HG03558 (cell line): ENCODE data around the gene GYG2.
A peak's percentile ranks its signal among the peaks of the same experiment; 100 is the strongest.
"Not testable (repeated sequence)": the region's sequence is repeated elsewhere in the genome, so short reads cannot be mapped to it uniquely, and the experiment has no call there.

Experiments
- ATAC-seq: cut with Tn5 transposase; IDR thresholded peaks from one replicate; pipeline ENCODE4 v1.9.1; 2021; ENCODE audit warnings: moderate number of reproducible peaks; ENCODE audit not compliant: unreplicated experiment; ENCODE audit errors: extremely low read depth

GYG2 gene

DNA sequence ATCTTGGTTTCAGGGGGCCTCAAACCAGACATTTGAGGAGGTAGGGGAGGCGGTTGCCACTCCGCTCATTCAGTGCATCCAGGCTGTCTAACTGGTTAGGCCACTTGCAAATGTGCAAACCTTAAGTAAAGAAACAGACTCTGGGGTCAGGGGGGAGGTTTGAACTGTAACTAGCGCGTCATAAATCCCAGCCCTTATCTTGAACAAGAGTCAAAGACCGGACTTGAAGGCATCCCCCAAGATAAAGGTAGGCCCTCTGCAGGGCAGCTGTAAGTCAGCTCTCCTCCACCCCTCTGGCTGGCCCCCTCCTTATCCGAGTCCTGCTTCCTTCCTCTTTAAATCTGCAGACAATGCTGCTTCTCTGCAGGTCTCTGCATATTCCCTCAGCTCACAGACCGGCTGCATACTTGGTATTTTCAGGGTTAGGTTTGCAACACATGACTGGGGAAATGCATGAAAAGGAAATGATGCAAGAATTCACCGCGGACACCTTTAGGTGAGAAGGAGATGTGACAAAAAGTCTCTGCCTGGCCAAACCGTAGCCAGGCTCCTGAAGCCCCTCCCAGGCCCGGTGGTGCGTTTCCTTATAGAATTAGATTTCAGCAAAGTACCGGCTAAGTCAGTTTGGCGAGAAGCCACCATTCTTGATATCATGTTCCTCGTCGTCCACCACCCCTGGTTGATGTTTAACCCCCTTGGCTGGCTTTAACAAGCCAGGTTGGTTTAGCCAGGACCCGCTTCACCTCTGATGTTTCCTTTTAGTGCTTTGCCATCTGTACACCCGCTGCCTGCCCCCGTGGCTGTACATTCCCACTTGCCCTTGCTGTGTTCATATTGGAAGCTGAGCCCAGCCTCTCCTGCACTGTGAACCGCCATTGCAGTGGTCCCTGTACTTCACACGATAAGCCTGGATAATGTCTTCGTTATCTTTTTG is 69.2 kb downstream of the GYG2 start:
- not testable (repeated sequence) for ATAC-seq

DNA sequence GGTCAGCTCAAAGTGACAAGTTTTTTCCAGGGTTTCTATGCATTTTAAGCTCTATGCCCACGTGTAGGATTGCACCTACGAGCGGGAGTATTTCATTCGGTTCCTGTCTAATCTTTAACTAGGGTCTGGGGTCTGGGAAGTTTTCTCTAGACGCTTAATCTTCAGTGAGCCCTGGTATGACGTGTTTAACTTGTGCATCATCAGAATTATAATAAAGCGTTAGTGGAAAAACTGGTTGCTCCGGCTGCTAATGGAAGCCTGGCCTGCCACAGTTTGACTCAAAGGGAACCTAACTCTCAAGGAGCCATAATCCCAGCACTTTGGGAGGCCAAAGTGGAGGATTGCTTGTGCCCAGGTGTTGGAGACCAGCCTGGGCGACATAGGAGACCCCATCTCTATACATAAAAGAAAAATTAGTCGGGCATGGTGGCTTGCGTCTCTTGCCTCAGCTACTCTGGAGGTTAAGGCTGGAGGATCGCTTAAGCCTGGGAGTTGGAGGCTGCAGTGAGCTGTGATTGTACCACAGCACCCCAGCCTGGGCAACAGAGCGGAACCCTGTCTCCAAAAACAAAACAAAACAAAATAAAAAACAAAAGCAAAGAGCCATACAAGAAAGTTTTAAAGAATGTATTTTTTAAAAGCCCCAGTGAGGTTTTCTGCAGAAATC is 70.2 kb downstream of the GYG2 start:
- ATAC-seq = no peak

DNA sequence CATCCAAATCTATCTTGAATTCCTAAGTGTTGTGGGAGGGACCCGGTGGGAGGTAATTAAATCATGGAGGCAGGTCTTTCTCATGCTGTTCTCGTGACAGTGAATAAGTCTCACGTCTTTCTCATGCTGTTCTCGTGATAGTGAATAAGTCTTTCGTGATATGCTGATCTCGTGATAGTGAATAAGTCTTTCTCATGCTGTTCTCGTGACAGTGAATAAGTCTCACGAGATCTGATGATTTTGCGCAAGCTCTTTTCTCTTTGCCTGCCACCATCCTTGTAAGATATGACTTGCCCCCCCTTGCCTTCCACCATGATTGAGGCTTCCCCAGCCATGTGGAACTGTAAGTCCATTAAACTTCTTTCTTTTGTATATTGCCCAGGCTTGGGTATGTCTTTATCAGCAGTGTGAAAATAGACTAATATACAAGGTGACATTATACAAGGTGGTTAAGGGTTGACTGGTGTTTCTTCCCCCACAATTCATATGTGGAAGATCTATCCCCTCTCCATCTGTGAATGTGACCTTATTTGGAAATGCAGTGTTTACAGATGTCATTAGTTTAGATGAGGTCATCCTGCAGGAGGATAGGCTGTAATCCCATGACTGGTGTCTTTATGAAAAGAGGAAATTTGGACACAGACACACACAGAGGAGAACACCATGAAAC is 72.8 kb downstream of the GYG2 start:
- no peak for ATAC-seq

DNA sequence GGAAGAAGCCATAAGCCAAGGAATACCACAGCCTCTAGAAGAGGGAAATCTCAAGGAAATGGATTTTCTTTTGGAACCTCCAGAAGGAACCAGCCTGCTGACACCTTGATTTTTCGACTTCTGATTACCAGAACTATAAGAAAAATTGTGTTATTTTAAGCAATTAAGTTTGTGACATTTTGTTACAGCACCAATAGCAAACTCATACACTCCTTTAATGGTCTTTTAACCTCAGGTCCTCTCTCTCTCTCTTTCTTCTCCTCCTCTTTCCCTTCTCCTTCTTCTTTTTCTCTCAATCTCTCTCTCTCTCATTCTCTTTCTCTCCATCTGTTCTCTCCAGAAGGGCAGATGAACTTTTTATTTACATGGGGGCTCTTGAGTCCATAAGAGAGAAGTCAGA is 74.1 kb downstream of the GYG2 start:
- no peak for ATAC-seq

- no peak for ATAC-seq
These were observed 74.6 kb downstream of the GYG2 start for GRCh38 chrX:2903366-2903765.

- ATAC-seq = no peak
These were observed 78.6 kb downstream of the GYG2 start for GRCh38 chrX:2907295-2907694.

DNA sequence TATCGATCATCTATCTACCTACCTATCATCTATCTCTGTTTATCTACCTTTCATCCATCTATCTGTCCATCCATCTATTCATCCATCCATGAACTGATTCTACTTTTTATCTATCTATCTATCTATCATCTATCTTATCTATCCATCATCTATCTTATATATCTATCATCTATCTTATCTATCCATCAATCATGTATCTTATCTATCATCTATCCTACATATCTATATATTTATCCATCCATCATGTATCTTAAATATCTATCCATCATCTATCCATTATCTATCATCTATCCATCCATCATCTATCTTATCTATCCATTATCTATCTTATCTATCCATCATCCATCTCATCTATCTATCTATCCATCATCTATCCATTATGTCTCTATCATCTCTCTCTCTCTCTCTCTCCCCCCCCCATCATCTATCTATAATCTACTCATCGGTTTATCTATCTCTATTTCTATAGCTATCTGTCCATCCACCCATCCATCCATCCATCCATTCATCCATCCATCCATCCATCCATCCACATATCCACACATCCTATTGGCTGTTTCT is 79.5 kb downstream of the GYG2 start:
- no peak for ATAC-seq

- no peak for ATAC-seq
These were observed 81.4 kb downstream of the GYG2 start for GRCh38 chrX:2910109-2910508.

DNA sequence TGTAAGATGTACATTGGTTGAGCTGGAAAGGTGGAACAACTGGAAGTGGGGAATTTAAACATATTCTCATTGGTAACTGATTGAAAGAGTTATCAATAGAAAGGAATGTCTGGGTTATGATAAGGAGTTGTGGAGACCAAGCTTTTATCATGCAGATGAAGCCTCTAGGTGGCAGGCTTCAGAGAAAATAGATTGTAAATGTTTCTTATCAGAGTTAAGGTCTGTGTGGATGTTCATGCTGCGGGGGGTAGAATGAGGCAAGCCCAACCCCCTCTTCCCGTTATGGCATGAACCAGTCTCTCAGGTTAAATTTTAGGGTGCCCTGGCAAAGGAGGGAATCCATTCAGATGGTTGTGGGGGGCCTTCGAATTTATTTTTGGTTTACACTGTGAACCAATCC is 84.4 kb downstream of the GYG2 start:
- ATAC-seq = no peak

- no peak for ATAC-seq
These were observed 89.0 kb downstream of the GYG2 start for GRCh38 chrX:2917767-2918166.

DNA sequence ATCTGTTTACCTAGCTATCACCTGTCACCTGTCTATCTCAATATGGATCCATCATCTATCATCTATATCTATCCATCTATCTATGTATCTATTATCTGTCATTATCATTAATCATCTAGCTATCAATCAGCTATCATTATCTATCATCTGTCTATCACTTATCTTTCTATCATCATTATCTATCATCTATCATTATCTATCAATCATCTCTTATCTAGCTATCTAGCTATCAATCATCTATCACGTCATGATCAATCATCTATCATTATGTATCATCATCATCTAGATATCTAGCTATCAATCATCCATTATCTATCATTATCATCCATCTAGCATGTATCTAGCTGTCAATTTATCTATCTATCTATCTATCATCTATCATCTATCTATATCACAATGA is 92.5 kb downstream of the GYG2 start:
- no peak for ATAC-seq

- no peak for ATAC-seq
These were observed 93.0 kb downstream of the GYG2 start for GRCh38 chrX:2921750-2922149.

GRCh38 chrX:2924151-2924550 is 95.4 kb downstream of the GYG2 start:
- ATAC-seq = no peak

- not testable (repeated sequence) for ATAC-seq
These were observed 97.5 kb downstream of the GYG2 start for GRCh38 chrX:2926255-2926654.

DNA sequence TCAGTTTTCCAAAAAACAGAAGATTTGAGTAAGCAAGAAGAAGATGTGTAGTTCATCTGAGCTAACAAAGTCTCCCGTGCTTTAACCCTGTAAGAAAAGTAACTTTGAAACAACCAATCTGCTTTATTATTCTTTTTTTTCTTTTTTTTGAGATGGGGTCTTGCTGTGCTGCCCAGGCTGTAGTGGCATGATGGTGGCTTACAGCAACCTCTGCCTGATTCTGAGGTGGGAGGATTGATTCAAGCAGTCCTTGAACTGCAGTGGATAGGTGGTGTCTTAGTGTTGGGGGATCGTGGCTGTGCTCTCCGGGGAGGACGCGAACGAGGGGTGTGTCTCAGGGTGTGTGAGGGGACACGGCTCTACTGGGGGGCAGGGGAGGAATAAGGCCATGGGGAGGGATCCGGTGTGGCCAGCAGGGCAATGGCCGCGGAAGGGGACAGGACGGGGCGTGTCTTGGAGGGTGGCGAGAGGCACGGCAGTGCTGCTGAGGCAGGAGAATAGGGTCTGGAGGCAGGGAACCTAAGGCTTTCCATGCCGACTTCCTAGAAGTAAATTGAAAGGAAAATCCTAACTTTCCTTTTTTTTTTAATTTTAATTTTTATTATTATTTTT is 98.0 kb downstream of the GYG2 start:
- no peak for ATAC-seq

DNA sequence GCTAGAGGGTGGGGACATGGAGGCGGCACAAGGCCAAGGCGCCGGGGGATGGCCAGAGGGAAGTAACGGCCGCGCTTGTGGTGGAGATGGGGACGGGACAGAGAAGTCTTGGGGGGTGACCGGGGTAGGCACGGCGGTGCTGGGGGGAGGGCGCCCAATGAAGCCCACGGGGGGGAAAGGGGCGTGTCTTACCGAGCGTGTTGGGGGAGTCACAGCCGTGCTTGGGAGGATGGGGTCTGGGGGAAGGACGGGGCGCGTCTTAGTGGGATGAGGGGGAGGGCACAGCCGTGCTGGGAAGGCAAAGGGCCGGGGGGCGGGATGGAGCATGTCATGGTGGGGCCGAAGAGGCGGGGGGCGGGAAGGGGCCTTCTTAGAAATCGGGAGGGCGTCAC is 99.5 kb downstream of the GYG2 start:
- no peak for ATAC-seq

- ATAC-seq = peak; percentile 75
These were observed 100.1 kb downstream of the GYG2 start, which contains the start of gene ARSD for GRCh38 chrX:2928583-2929434. ARSD (minus strand) TSS chrX:2929339; CDS start chrX:2929275, 64 bp downstream.

GRCh38 chrX:2931155-2931554 is 102.4 kb downstream of the GYG2 start:
- ATAC-seq = no peak

DNA sequence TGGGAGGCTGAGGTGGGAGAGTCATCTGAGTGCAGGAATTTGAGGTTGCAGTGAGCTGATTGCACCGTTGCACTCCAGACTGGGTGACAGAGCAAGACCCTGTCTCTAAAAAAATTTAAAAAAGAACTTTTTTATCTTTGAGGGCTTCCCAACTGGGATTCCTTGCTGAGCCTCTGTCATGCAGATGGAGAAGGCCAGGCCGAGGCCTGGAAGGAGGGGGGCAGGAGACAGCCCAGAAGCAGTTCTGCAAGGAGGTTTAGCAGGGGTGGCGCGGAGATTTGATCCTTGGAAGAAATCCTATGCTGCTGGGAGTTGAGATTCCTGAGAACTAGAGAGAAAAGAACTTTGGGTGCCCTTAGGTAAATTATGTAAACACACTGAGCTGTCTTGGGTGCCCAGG is 102.9 kb downstream of the GYG2 start:
- no peak for ATAC-seq
